Activated CD4-positive, alpha-beta T cell treated with anti-CD3 and anti-CD28 coated beads for 4 hours (primary cell): ENCODE data around the gene SPON2.
A peak's percentile ranks its signal among the peaks of the same experiment; 100 is the strongest.

Source experiments
- DNase-seq, 2 donors: peaks; one replicate each; pipeline ENCODE4 v3.0.0-alpha.2; 2020

SPON2 gene

GRCh38 chr4:1208266-1208961 is 36.0 kb upstream of the SPON2 start:
- DNase-seq = no peak

- DNase-seq = no peak
Observed at GRCh38 chr4:1207603-1208265, 35.4 kb upstream of the SPON2 start.

- DNase-seq = no peak
Observed at GRCh38 chr4:1207157-1207470, 34.7 kb upstream of the SPON2 start.

- DNase-seq = no peak
Observed at GRCh38 chr4:1206299-1207156, 34.1 kb upstream of the SPON2 start.

GRCh38 chr4:1205586-1206298 is 33.4 kb upstream of the SPON2 start:
- peak in 1 of 2 donors; percentile 1 for DNase-seq

GRCh38 chr4:1204828-1205585 is 32.6 kb upstream of the SPON2 start:
- DNase-seq = peak in 1 of 2 donors; percentile 0

GRCh38 chr4:1204286-1204827 is 32.0 kb upstream of the SPON2 start:
- DNase-seq = no peak

- DNase-seq = no peak
Observed at GRCh38 chr4:1203026-1203616, 30.7 kb upstream of the SPON2 start.

- DNase-seq = no peak
Observed at GRCh38 chr4:1202526-1203011, 30.2 kb upstream of the SPON2 start.

- peak; percentile 63 to 73 for DNase-seq
Observed at GRCh38 chr4:1201851-1202525, 29.6 kb upstream of the SPON2 start.

GRCh38 chr4:1200425-1201035 is 28.1 kb upstream of the SPON2 start:
- DNase-seq = no peak

GRCh38 chr4:1199556-1200331 is 27.4 kb upstream of the SPON2 start:
- no peak for DNase-seq

- DNase-seq = no peak
Observed at GRCh38 chr4:1198098-1198844, 25.9 kb upstream of the SPON2 start.

GRCh38 chr4:1196421-1197183 is 24.2 kb upstream of the SPON2 start:
- DNase-seq = no peak

- DNase-seq = no peak
Observed at GRCh38 chr4:1195891-1196401, 23.6 kb upstream of the SPON2 start.

- no peak for DNase-seq
Observed at GRCh38 chr4:1195109-1195671, 22.8 kb upstream of the SPON2 start.
